DOHH2 (cell line): ENCODE measurements around the gene FGF5.

ENCODE experiments used
- EZH2phosphoT487 ChIP-seq: fragments of 200-600 bp; sonication (generic); IDR thresholded peaks from 2 replicates; pipeline ENCODE4 v1.6.1; 2017; ENCODE audit warnings: borderline replicate concordance, mild to moderate bottlenecking, antibody characterized with exemption, low read length, moderate library complexity, mixed read lengths
- TF ChIP-seq, protein P1 (sequence below): fragments of 200-600 bp; sonication (generic); IDR thresholded peaks from one replicate; pipeline ENCODE4 v1.5.1; 2014; ENCODE audit warnings: antibody characterized with exemption, mild to moderate bottlenecking, low read depth, low read length; ENCODE audit not compliant: poor library complexity, severe bottlenecking

DNA sequence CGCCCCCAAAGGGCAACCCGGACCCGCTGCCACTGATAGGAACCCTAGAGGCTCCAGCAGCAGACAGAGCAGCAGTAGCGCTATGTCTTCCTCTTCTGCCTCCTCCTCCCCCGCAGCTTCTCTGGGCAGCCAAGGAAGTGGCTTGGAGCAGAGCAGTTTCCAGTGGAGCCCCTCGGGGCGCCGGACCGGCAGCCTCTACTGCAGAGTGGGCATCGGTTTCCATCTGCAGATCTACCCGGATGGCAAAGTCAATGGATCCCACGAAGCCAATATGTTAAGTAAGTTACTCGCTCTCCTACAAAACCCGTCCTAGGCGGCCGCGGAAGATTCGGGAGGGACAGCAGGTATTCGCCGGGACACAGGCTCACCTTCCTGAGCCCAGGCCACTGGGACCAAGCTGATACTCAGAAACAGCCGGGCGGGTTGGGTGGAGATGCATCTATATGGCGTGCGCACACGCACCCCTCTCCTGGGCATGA, 477 bp downstream of the FGF5 start:
- no peak for TF ChIP-seq EZH2phosphoT487
- TF ChIP-seq, protein P1, sequence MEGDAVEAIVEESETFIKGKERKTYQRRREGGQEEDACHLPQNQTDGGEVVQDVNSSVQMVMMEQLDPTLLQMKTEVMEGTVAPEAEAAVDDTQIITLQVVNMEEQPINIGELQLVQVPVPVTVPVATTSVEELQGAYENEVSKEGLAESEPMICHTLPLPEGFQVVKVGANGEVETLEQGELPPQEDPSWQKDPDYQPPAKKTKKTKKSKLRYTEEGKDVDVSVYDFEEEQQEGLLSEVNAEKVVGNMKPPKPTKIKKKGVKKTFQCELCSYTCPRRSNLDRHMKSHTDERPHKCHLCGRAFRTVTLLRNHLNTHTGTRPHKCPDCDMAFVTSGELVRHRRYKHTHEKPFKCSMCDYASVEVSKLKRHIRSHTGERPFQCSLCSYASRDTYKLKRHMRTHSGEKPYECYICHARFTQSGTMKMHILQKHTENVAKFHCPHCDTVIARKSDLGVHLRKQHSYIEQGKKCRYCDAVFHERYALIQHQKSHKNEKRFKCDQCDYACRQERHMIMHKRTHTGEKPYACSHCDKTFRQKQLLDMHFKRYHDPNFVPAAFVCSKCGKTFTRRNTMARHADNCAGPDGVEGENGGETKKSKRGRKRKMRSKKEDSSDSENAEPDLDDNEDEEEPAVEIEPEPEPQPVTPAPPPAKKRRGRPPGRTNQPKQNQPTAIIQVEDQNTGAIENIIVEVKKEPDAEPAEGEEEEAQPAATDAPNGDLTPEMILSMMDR = no peak
